SU-DHL-6 (cell line): ENCODE data around the gene TMEM175.

Experiments
- EZH2phosphoT487 ChIP-seq: fragments of 200-600 bp; sonication (generic), shearing (Covaris generic); conservative IDR thresholded peaks from 2 replicates; pipeline ENCODE4 v1.6.1; 2018; ENCODE audit warnings: mild to moderate bottlenecking, antibody characterized with exemption, low read length, moderate library complexity, mixed read lengths
- TF ChIP-seq, protein P1 (sequence below): fragments of 200-600 bp; sonication (generic); IDR thresholded peaks from one replicate; pipeline ENCODE4 v1.5.1; 2017; ENCODE audit warnings: antibody characterized with exemption, mild to moderate bottlenecking, low read length, moderate library complexity; ENCODE audit not compliant: insufficient read depth, poor library complexity, severe bottlenecking

DNA sequence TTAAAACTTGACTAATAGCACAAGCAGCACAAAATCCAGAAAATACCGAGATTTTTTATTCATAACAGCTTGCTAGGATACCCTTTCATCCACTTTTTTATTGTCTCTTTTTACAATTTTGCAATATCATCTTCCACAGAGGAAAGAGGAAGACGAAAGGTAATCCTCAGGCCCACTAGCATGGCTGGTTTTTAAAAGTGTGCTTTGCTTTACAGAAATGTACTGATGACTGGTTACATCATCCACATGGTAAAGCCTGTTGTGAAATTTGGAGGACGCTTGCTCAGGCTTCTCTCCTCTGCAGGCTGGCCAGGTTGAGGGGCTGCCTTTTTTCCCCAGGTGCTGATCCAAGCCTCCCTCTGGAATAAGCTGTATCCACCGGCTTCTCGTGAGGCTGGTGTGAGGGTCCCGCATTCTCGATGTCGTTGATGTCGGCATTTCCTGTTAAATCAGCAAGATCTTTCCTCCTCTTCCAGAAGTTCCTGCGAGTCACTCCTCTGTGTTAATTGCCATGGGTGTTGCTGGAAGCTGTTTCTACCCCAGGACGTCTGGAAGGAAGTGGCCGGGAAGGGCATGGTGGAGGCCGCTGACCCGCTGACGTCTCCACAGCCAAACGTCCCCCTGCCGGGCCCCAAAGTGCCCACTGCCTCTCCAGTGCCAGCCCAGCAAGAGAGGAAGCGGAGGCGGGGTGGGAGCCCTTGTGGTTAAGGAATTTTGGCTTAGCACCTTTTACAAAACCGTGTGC lies 46.9 kb downstream of the TMEM175 start:
- TF ChIP-seq, protein P1, sequence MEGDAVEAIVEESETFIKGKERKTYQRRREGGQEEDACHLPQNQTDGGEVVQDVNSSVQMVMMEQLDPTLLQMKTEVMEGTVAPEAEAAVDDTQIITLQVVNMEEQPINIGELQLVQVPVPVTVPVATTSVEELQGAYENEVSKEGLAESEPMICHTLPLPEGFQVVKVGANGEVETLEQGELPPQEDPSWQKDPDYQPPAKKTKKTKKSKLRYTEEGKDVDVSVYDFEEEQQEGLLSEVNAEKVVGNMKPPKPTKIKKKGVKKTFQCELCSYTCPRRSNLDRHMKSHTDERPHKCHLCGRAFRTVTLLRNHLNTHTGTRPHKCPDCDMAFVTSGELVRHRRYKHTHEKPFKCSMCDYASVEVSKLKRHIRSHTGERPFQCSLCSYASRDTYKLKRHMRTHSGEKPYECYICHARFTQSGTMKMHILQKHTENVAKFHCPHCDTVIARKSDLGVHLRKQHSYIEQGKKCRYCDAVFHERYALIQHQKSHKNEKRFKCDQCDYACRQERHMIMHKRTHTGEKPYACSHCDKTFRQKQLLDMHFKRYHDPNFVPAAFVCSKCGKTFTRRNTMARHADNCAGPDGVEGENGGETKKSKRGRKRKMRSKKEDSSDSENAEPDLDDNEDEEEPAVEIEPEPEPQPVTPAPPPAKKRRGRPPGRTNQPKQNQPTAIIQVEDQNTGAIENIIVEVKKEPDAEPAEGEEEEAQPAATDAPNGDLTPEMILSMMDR: no peak
- no peak for TF ChIP-seq EZH2phosphoT487
